Keratinocyte (primary cell): ENCODE results near the gene PRUNE1.

Experiments used
- EZH2 ChIP-seq: IDR thresholded peaks from one replicate; pipeline ENCODE4 v1.6.1; 2012; ENCODE audit warnings: inconsistent platforms, mild to moderate bottlenecking, low read length, moderate library complexity
- TF ChIP-seq, protein P1 (sequence below), 3 experiments: IDR thresholded peaks in 1 of 3; conservative IDR thresholded peaks in 1 of 3; optimal IDR thresholded peaks in 1 of 3; 2 replicates in 2 of 3; 3 replicates in 1 of 3; pipeline versions ENCODE3 to v1.5.1; 2011; ENCODE audit warnings: low read length in 3 of 3, mild to moderate bottlenecking in 3 of 3, moderate library complexity in 2 of 3, control low read depth in 1 of 3, inconsistent platforms in 1 of 3; ENCODE audit not compliant: insufficient read depth in 2 of 3; ENCODE audit errors: extremely low read depth in 1 of 3

DNA sequence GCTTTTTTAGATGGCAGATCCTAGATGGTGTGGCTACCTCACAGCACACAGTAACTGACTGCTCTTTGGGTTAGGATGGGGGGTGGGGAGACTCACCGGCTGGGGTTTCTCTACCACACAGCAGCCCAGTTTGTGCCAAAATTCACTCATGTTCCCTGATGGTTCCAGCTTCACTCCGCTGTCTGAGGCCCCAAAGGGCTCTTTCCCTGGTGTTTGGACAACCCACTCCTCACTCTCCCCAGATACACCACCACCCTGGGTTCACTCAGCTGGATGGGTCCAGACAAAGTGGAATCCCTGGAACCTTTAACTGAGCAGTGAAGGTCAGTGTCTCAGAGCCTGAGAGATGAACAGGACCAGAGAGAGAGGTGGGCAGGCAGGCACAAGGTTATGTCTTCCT, 47.3 kb downstream of the PRUNE1 start:
- TF ChIP-seq, protein P1, sequence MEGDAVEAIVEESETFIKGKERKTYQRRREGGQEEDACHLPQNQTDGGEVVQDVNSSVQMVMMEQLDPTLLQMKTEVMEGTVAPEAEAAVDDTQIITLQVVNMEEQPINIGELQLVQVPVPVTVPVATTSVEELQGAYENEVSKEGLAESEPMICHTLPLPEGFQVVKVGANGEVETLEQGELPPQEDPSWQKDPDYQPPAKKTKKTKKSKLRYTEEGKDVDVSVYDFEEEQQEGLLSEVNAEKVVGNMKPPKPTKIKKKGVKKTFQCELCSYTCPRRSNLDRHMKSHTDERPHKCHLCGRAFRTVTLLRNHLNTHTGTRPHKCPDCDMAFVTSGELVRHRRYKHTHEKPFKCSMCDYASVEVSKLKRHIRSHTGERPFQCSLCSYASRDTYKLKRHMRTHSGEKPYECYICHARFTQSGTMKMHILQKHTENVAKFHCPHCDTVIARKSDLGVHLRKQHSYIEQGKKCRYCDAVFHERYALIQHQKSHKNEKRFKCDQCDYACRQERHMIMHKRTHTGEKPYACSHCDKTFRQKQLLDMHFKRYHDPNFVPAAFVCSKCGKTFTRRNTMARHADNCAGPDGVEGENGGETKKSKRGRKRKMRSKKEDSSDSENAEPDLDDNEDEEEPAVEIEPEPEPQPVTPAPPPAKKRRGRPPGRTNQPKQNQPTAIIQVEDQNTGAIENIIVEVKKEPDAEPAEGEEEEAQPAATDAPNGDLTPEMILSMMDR (optimal IDR thresholded peaks at IDR 0.05 in 1 of 3, IDR thresholded peaks at IDR 0.05 in 1 of 3, conservative IDR thresholded peaks at IDR 0.05 in 1 of 3; ENCODE audit: extremely low read depth in 1 of 3, insufficient read depth in 2 of 3, low read length in 3 of 3): no peak
- TF ChIP-seq EZH2: no peak
